Suppressor macrophage treated with lipopolysaccharide for 1 hour (primary cell): Measurements from ENCODE around the gene ROCK2.

Experiments used
- DNase-seq, 3 donors: peaks; one replicate each; pipeline ENCODE4 v3.0.0-alpha.2; 2020 to 2022

ROCK2 gene

GRCh38 chr2:11228692-11229091 is 115.7 kb downstream of the ROCK2 start:
- DNase-seq = no peak

- DNase-seq = no peak
Measured at GRCh38 chr2:11227595-11227994, 116.8 kb downstream of the ROCK2 start.

GRCh38 chr2:11224887-11225286 is 119.5 kb downstream of the ROCK2 start:
- peak; percentile 49 to 56 (median 53) for DNase-seq

GRCh38 chr2:11222845-11223244 is 121.6 kb downstream of the ROCK2 start:
- no peak for DNase-seq

- no peak for DNase-seq
Measured at GRCh38 chr2:11220445-11220844, 124.0 kb downstream of the ROCK2 start.

GRCh38 chr2:11215407-11215806 is 129.0 kb downstream of the ROCK2 start:
- no peak for DNase-seq

GRCh38 chr2:11214770-11215169 is 129.7 kb downstream of the ROCK2 start:
- no peak for DNase-seq

- DNase-seq = no peak
Measured at GRCh38 chr2:11213975-11214374, 130.5 kb downstream of the ROCK2 start.

GRCh38 chr2:11213090-11213638 is 131.3 kb downstream of the ROCK2 start:
- no peak for DNase-seq

- no peak for DNase-seq
Measured at GRCh38 chr2:11212645-11213044, 131.8 kb downstream of the ROCK2 start.

- no peak for DNase-seq
Measured at GRCh38 chr2:11208083-11208482, 136.4 kb downstream of the ROCK2 start.

- DNase-seq = peak; percentile 69 to 97 (median 94)
Measured at GRCh38 chr2:11203480-11203879, 141.0 kb downstream of the ROCK2 start.

GRCh38 chr2:11201969-11202368 is 142.5 kb downstream of the ROCK2 start:
- DNase-seq = no peak

- DNase-seq = no peak
Measured at GRCh38 chr2:11200651-11201050, 143.8 kb downstream of the ROCK2 start.

- peak in 1 of 3 donors; percentile 24 for DNase-seq
Measured at GRCh38 chr2:11196246-11196645, 148.2 kb downstream of the ROCK2 start.

GRCh38 chr2:11187731-11188130 is 156.7 kb downstream of the ROCK2 start:
- DNase-seq = peak; percentile 22 to 73 (median 68)

GRCh38 chr2:11187083-11187619 is 157.3 kb downstream of the ROCK2 start:
- DNase-seq = peak; percentile 69 to 80 (median 76)

GRCh38 chr2:11186145-11186544 is 158.3 kb downstream of the ROCK2 start:
- no peak for DNase-seq

GRCh38 chr2:11182951-11183350 is 161.5 kb downstream of the ROCK2 start:
- DNase-seq = no peak

- DNase-seq = no peak
Measured at GRCh38 chr2:11180653-11181052, 163.8 kb downstream of the ROCK2 start.

GRCh38 chr2:11179899-11180298 is 164.5 kb downstream of the ROCK2 start:
- DNase-seq = peak in 1 of 3 donors; percentile 7

GRCh38 chr2:11179196-11179595 is 165.2 kb downstream of the ROCK2 start:
- no peak for DNase-seq

GRCh38 chr2:11177871-11178690 is 166.4 kb downstream of the ROCK2 start:
- peak in 1 of 3 donors; percentile 14 for DNase-seq

GRCh38 chr2:11175293-11175795 is 169.1 kb downstream of the ROCK2 start:
- DNase-seq = peak; percentile 30 to 40 (median 36)
